NCI-H2196 treated with DMSO at 0.1 percent for 48 hours (cell line): ENCODE data around the gene PRMT3.
"Not testable (repeated sequence)": the region's sequence is repeated elsewhere in the genome, so short reads cannot be mapped to it uniquely, and the experiment has no call there.

Source experiments
- DNase-seq: peaks from one replicate; lab custom pipeline; 2025; ENCODE audit not compliant: unreplicated experiment; lab: John Stamatoyannopoulos, UW

PRMT3 gene

DNA sequence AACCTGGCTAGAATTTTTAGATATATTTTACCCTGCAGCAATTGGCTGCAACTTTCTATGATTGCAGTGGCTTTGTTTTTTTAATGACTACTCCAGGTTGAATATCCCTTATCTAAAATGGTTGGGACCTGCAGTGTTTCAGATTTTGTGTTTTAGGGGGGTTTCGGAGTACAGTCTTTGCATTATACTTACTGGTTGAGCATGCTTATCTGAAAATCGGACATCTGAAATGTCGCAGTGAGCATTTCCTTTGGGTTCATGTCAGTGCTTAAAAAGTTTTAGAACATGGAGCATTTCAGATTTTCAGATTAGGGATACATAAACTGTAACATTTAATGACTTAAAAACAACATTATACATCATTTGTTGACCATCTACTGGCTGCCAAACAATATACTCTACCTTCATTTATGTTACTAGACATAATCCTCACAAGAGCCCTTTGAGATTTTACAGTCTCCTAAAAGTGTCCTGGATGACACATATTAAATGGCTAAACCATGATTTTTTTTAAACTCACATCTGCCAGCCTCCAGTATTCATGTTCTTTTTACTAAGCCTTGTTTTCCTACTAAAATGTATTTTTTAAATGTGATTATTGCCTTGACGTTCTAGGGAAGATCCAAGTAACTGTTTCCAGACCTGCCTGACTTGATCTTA lies 66.3 kb downstream of the PRMT3 start:
- no peak for DNase-seq

DNA sequence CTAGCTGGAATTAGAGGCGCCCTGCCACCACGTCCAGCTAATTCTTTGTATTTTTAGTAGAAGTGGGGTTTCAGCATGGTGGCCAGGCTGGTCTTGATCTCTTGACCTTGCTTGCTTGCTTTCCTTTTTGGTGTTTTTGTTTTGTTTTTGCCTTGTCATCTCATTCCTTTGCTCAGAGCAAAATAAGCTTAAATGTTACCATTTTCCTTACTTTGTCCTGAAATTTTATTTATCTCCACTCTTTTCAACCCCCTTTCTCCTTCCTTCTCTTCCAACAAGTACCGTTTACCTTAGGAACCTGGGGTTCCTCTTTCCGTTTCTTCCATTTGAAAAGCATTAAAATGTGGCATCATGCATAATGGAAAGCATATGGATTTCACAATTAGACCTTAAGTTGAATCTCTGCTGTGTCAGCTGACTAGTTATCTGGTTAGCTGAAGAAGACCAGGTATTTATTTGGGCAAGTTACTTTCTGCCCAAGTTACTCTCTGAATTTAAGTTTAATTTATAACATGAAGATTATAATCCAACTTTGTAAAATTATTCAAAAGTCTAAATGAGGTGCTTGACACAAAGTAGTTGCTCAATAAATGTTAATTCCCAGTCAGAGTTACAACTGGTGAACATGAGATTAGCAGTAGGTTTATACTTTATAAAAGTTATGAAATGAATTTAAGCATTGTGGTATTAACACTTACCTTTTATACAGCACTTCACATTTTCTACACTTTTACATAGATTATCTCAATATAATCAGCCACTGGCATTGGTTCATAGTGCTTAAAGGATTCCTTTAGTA lies 69.7 kb downstream of the PRMT3 start:
- no peak for DNase-seq

DNA sequence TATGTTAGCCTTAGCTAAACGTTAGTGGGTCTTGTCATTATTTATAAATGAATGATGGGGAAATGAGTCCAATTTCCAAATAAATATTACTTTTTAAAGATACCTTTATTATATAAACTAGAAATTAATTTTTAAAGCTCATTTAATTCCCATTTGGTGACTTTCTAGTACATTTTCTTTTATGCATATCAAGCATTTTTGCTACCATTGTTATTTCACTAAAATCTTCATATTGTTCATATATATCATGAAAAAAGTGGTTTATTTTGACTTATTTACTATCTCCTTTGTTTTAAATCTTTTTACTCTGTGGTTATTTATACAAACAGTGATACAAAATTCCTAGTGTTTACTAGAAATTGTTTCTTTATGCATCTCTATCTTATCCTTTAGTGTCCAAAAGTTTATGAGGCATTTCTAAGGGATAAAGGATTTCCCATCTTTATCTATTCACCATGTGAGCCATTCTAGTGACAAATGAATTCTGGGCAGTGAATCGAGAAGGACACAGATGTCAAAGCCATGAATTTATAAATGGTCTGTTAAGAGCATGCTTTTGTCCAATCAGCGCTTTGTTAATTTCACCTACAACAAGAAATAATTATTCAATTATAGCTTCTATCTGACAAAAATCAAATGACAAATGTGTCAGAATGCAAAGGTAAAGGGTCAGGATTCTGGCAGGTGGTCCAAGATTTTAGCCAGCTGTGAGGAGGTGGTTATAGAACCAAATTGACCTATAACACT lies 70.6 kb downstream of the PRMT3 start:
- DNase-seq: no peak

DNA sequence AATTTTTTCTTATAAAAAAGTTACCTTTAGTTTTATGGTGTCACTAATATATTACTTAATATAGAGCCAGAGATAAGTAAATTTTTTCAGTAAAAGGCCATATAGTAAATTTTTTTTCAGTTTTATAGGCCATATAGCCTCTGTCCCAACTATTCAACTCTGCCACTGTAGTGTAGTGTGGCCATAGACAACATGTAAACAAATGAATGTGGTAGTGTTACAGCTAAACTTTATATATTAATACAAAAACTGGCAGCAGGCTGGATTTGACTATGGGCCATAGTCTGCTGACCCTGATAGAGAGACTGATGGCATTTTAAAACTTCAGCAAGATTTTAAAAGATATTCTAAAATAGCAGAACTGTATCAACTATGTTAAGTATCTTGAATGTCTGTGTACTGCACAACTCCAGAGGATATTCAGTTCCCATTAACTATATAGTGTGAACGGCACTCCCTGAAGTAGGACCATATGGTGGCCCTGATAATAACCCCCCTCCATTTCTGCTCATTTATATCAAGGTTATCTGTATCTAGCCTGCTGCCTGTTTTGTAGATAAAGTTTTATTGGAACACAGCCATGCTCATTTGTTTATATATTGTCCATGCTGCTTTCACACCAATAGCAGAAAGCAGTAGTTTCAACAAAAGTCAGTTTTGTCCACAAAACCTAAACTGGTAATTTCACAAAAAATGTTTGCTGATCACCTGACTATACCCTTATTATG lies 71.6 kb downstream of the PRMT3 start:
- DNase-seq: no peak

DNA sequence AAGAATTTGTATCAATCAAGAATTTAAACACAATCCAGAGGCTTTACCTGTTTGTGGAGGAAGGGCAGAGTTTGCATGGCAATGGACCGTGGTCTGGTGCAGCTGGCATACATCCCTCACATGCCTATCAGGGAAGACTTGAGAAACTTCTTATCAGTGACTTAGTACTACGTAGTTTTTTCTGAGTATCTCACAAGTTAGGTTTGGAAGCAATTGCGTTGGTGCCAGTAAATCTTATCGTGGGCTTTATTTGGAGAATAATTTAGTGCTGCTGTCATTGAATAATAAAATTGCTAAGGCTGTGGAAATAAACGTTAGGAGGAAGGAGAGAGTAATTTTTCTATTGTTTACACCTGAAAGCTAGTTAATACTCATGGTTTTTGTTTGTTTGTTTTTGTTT lies 72.3 kb downstream of the PRMT3 start:
- no peak for DNase-seq

DNA sequence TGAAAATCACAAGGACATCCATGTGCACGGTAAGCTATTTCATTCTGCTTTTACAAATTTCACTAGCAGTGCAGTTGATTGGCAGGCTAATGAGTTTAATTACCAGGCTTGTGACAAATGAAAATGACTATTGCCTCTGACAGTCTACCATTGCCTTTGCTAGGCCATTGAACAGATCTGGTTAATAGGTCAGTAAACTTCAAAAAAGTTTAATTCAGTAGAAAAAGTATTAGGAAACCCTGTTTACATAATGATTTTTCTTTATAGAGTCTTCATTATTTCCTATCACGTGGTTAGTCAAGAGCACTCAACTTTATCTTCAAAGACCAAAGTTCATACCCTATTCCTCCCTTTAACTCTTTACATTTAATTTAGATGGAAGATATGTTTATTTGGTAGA lies 77.0 kb downstream of the PRMT3 start:
- no peak for DNase-seq

DNA sequence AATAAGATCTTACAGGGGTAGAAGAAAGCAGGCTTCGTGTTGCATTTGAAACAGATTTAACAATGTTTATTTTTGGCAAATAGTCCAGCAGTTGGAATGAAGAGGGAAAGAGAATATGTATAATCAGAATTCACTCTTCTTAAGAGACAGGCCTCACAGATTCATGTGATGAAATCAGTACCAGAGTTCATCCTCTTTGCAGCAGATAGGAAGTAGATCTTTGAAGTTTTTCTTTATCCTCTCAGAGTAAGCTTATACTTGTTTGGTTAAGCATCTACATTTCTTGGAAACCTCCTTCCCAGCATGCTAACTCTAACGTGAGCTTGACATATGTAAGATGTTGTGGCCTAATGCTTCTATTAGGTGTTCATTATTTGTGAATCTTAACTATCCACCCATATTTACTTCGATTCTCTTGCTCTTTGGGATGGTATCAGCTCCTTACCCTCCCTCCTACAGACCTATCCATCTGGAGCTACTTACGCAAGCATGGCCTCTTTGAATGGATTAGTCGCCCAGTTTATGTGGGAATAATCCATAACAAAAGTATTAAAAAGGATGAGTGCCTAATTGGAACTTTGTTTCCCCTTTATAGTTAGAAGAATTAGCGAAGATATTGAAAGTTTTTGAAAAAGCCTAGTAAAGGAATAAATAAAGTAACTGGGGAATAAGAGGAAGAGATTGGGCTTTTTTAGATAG lies 80.1 kb downstream of the PRMT3 start:
- DNase-seq: no peak

DNA sequence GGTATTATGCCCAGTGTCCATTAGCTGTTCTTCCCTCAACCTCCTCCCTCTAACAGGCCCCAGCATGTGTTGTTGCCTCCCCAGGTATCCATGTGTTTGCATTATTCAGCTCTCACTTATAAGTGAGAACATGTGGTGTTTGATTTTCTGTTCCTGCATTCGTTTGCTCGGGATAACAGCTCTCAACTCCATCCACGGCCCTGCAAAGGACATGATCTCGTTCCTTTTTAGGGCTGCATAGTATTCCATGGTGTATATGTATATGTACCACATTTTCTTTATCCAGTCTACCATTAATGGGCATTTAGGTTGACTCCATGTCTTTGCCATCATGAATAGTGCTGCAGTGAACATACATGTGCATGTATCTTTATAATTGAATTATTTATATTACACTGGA lies 82.8 kb downstream of the PRMT3 start:
- DNase-seq: no peak

DNA sequence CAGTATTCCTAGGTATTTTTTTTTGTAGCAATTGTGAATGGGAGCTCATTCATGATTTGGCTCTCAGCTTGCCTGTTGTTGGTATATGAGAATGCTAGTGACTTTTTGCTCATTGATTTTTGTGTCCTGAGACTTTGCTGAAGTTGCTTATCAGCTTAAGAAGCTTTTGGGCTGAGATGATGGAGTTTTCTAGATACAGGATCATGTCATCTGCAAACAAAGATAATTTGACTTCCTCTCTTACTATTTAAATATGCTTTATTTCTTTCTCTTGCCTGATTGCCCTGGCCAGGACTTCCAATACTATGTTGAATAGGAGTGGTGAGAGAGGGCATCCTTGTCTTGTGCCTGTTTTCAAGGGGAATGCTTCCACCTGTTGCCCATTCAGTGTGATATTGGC lies 84.4 kb downstream of the PRMT3 start:
- not testable (repeated sequence) for DNase-seq

DNA sequence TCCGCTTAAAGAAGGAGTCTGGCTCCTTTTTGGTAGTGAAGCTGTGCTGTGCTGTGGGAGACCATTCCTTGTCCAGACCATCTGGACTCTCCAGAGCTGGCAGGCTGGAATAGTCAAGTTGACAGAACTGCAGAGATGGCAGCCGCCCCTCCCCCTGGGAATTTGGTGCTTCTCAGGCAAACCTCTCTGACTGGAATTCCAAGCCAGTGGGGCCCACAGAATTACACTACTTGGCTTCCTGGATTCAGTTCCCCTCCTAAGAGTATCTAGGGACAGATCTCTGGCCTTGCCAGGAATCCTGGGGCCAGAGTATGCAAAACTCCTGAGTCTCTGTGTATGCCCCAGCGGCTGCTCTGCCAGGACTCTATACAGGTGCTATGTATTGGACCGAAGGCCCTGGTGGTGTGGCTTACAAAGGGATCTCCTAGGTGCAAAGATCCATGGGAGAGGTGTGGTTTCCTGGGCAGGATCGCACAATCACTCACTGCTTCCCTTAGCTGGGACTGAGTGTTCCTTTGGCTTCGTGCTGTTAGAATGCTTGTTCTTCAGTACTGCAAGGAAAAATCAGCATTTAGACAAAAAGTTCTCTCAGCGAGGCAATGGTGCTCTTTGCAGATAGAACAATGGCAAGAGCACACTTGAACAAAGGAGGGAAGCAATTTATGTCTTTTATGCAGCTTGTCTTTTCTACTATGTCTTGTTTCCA lies 86.8 kb downstream of the PRMT3 start:
- no peak for DNase-seq

DNA sequence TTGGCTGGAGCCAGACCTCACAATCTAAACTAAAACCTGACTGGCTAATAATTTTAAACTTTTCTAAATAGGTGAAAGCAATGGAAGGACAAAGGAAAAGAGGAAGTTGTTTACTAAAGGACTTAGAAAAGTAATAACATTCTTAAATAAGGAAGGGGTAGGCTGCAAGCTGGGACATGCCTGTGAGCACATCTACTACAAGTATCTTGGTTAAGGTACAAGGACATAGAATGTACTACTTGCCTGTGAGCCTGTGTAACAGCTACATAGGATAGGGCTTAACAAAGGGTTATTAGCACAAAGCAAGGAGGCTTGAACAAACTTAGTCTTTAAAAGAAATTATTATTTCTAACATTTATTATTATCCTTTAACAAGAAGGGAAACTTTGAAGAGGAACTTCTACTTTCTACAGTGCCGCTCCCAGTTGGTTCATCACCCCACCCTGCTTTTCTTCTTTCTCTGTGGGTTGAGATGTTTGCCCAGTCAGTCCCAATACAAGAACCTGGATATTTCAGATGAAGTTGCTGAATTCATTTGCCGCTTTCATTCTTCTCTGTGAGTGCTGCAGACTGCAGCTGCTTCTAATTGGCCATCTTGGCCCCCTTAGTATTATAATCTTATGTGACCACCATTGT lies 87.5 kb downstream of the PRMT3 start:
- DNase-seq: no peak

DNA sequence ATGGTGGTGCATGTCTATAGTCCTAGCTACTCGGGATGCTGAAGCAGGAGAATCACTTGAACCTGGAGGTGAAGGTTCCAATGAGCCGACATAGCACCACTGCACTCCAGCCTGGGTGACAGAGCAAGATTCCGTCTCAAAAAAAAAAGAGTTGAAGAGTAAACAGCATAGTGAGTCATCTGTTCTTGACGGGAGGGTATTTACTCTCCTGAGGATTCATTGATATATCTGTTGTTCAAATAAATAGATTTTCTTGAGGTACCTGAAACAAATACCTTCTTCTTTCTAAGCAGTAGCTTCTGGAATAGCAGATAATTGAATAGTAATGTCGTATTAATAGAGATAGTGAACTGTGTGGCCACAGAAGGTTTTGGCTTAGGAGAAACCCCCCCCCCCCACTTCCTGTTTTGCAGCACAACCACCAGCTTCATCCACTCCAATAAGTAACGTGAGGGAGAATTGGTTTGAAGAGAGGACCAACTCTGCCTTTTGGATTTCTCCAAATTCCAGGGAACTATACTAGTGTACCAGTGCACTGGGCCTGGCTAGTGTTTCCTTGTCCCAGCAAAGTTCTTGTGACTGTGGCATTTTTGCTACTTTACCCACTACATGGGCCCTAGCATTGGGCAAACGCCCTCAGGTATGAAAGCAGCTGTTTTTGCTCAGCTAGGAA lies 90.0 kb downstream of the PRMT3 start:
- no peak for DNase-seq

DNA sequence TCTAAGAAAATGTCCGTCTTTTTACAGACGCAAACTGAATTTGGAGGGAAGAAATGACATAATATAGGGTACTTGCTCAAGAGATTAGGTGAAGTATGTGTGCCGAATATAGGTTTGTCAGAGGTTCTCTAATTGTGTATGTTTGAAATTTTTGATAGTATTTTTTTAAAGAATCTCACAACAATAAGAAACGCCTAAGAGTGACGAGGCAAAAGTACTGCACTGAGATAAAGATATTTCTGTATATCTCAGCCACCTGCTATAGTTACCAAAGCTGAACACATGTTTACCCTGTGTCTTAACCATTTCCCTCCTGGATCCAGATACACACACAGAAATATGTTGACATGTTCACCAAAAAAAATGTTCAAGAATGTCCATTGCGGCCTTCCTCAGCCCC lies 92.0 kb downstream of the PRMT3 start:
- DNase-seq: no peak

DNA sequence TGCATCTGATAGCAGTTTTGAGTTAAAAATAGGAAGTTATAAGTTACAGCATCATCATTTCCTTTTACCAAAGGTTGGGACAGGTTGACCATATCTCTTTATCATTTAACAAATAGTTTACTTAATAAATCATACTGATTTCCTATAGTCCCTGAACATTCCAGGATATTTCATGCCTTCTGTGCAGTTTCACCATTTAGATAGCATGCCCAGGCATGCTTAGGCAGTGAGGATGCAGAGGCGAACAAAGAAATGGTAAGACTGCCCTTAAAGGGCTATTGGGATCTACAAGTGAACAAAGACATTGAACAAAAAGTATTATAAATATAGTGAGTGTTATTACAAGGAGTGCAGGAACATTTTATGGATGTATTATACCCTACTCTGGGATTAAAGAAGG lies 96.4 kb downstream of the PRMT3 start:
- no peak for DNase-seq

DNA sequence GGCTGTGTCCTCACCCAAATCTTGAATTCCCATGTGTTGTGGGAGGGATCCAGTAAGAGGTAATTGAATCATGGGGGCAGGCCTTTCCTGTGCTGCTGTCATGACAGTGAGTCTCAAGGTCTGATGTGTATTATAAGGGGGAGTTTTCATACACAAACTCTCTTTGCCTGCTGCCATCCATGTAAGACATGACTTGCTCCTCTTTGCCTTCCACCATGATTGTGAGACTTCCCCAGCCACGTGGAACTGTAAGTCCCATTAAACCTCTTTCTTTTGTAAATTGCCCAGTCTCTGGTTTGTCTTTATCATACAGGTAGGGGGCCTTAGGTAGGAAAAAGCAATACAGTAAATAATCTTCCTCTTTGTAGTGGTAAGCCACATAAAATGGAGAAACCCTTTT lies 96.9 kb downstream of the PRMT3 start:
- DNase-seq: not testable (repeated sequence)

DNA sequence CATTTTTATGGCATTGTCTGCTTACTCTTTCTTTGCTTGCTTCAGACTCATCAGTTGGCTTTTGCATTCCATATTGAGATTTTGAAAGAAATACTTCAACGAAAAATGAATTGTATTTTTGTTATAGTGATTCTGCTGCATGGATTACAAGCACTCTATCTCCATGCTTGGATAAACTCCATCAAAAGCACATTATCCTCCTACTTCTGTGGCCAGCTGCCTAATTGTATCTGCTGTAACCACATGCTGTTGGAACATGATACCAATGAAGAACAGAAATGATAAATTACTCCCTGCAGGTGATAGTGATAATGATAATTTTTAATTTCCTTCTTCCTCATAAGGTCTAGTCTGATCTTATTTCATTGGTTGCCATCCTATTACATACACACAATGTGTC lies 100.8 kb downstream of the PRMT3 start:
- peak; percentile 77 for DNase-seq

DNA sequence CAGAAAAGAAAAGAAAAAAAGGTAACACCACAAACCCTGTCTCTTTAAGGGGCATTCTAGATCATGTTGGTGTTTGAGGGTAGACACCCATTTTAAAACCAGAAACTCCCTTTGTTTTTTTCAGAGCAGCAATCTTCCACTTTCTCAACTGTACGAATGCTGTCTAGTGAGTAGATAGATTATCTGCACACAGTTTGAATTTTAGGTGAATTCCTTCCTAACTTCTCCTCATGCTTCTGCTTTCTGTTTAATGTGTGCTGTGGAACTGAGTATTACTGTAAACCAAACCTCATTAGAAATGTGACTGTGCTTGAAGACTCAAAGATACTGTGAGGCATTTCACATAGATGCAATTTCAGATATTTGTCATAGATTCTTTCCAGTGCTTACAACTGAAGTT lies 102.4 kb downstream of the PRMT3 start:
- DNase-seq: no peak

DNA sequence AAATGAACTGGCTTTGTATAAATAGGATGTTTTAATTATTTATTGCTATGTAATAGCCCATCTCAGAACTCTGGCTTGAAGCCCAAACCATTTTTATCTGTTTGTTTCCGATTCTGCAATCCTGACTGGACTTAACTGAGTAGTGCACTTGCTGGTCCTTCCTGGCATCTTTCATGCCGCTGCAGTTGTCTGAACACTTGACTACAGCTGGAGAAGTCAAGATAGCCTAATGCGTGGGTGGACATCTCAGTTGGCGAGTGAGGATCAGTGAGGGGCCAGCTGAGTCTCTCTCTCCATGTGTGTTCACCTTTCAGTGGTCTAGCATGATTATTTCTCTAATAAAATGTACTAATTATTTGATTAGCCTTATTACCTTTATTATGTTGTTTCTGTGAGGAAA lies 105.8 kb downstream of the PRMT3 start:
- no peak for DNase-seq

DNA sequence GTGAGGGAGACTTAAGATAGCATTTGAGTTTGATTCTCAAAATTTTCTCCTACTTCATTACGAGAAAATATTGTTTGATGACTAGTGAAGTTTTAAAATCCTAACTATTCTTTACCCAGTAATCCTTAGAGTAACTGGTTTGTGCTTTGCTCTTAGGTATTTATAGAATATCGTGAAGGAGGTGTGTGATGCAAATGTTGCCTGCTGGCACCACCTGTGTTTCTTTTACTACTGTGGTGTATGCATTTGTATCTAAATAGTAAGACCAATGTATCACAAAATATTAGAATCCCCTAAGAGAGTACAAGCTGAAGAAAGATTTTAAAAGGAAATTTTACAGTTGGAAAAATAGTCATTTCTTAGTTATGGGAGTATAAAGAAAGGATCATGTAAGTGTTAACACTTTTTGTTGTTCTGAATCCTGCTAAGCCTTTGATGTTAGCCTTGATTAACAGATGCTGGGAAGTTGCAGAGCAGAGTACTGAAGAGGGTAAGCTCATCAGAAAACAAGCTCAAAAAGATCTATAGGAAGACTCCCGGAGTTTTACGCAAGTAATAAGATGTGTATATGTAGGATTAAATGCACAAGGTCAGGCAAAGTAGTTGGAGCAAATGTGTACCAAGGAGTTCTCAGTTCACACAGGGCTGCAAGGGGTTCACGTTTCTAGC lies 109.7 kb downstream of the PRMT3 start:
- no peak for DNase-seq
